ENCODE results near the gene YTHDF1.

YTHDF1 gene

DNA sequence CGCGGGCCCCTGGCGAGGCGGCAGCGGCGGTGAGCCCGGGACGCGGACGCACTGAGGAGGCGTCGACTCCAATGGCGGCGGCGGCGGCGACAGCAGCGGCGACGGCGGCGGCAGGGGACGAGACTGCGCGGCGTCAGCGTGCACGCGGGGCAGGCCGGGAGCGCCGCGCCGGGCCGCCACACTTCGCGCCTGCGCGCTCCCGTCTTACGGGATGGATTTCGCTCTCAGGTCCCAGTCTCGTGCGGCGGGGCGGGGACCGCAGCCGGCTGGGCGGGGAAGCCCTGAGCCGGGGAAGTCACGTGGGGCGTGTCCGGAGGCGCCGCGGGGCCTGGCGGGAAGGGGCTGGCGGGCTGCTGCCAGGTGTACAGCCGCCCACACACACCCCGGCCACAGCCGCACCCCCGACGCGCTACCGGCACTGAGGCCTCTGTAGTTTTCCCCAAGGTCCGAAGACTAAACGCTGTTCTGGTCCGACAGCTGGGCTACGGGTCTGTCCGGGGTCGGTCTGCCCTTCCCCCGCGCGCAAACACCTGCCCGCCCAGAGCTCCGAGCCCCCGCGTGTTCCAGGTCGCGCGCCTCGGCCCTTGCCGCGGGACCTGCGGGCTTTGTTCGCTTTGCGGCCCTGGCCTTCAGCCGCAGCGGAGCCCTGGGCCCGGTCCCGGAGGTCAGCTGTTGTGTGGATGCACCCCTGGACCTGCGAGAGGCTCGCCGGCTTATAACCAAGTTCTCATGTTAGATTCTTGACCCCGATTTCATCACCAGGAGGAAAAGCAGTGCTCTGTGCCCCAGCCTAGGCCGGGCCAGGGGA lies at the start of gene YTHDF1:
TSS of gene YTHDF1 (minus strand) at position 91 of the 808 bp plus-strand sequence. CDS start 239 bp downstream, outside the sequence.
- peaks cover 0 to 3% of the 10 kb centered on the region in 2 donors for H3K27me3 ChIP-seq (ENCODE audit: control insufficient read depth in 2 of 2, insufficient read depth in 2 of 2, low read length in 2 of 2)
- peak within 1 kb of the TSS; percentile 83 for H3K4me3 ChIP-seq (ENCODE audit: low read length in 2 of 2)
- H3K4me1 ChIP-seq (ENCODE audit: control insufficient read depth in 2 of 2, insufficient read depth in 2 of 2, low read length in 2 of 2) = peaks cover 13% of the 10 kb centered on the region in 2 donors
- peak within 1 kb of the TSS; percentile 73 to 85 for H3K27ac ChIP-seq (ENCODE audit: low read depth in 2 of 2, low read length in 2 of 2)
- H3K9me3 ChIP-seq (ENCODE audit: control insufficient read depth in 2 of 2, low read length in 2 of 2) = no peaks in the 10 kb centered on the region
- peaks cover 13 to 31% of the 10 kb centered on the region in 2 donors for H3K36me3 ChIP-seq (ENCODE audit: control insufficient read depth in 2 of 2, insufficient read depth in 2 of 2, low read length in 2 of 2)
- peak within 1 kb of the TSS; percentile 84 for H3K9ac ChIP-seq (ENCODE audit: low read depth in 1 of 2, low read length in 2 of 2)

DNA sequence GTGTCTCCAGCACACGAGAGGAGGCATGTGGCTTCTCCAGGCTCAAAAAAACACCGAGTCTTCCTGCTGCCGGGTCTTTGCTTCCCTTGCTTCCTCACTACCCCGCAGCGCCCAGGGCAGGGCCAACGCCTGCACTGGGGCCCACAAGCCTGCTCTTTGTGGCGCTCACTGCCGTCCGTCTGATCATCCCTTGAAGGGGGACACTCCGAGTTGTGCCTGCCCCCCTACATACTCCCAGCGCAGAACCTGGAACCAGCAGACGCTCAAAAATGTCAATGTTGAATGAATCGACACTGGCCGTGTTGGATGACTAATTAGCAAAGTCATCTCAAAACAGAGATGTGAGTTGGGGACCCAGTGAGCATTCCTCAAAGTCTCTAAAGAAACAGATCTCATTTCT lies 48.6 kb upstream of the YTHDF1 start:
- Histone ChIP-seq H3K4me3 (ENCODE audit: low read length in 2 of 2) (no peak overlapping the region), H3K4me1 (ENCODE audit: control insufficient read depth in 2 of 2, insufficient read depth in 2 of 2, low read length in 2 of 2) (no peaks in the 10 kb centered on the region), H3K9ac (ENCODE audit: low read depth in 1 of 2, low read length in 2 of 2) (no peak overlapping the region), H3K9me3 (ENCODE audit: control insufficient read depth in 2 of 2, low read length in 2 of 2) (no peaks in the 10 kb centered on the region), H3K36me3 (ENCODE audit: control insufficient read depth in 2 of 2, insufficient read depth in 2 of 2, low read length in 2 of 2) (no peaks in the 10 kb centered on the region), H3K27me3 (ENCODE audit: control insufficient read depth in 2 of 2, insufficient read depth in 2 of 2, low read length in 2 of 2) (peaks cover 0 to 9% of the 10 kb centered on the region in 2 donors), H3K27ac (ENCODE audit: low read depth in 2 of 2, low read length in 2 of 2) (no peak overlapping the region)

DNA sequence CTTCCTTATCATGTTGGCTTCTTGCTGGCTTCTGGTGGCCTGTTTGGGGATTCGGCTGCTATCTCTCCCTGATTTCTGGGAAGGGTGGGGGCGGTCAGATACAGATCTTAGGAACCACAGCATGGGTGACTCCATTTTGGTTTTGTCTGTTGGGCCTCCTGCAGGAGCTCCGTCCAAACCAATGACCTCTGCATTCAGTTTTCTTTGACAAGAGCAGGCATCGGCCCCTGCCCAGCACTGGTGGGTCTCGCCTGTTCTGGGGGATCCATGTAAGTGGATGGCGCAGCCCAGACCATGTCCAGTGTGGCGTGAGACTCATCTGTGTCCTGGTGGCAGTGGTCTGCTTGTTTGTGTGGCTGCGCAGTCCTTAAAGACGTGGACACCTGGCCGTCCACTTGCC lies 48.1 kb upstream of the YTHDF1 start:
- no peaks in the 10 kb centered on the region for H3K36me3 ChIP-seq (ENCODE audit: control insufficient read depth in 2 of 2, insufficient read depth in 2 of 2, low read length in 2 of 2)
- H3K9me3 ChIP-seq (ENCODE audit: control insufficient read depth in 2 of 2, low read length in 2 of 2) = no peaks in the 10 kb centered on the region
- H3K27me3 ChIP-seq (ENCODE audit: control insufficient read depth in 2 of 2, insufficient read depth in 2 of 2, low read length in 2 of 2) = peaks cover 0 to 9% of the 10 kb centered on the region in 2 donors
- no peak overlapping the region for H3K9ac ChIP-seq (ENCODE audit: low read depth in 1 of 2, low read length in 2 of 2)
- H3K4me3 ChIP-seq (ENCODE audit: low read length in 2 of 2) = no peak overlapping the region
- H3K27ac ChIP-seq (ENCODE audit: low read depth in 2 of 2, low read length in 2 of 2) = no peak overlapping the region
- no peaks in the 10 kb centered on the region for H3K4me1 ChIP-seq (ENCODE audit: control insufficient read depth in 2 of 2, insufficient read depth in 2 of 2, low read length in 2 of 2)

DNA sequence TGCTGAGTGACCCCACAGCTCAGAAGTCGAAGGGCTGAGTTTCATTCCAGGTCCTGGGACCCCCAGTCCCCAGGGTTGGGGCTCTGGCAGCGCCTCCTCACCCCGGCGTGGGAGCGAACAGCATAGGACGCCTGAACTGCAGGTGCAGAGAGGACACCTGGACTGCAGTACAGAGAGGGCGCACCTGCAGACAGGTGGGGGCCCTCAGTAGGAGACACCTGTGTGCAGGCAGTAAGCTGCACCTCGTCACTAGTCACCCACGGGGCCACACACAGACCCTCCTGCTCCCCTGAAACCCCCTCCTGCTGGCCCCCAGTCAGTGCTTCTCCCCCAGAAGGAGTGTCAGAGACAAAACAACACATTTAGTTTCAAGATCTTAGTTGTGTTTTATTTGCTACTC lies 46.9 kb upstream of the YTHDF1 start:
- Histone ChIP-seq H3K4me1 (ENCODE audit: control insufficient read depth in 2 of 2, insufficient read depth in 2 of 2, low read length in 2 of 2) (no peaks in the 10 kb centered on the region), H3K9me3 (ENCODE audit: control insufficient read depth in 2 of 2, low read length in 2 of 2) (no peaks in the 10 kb centered on the region), H3K27me3 (ENCODE audit: control insufficient read depth in 2 of 2, insufficient read depth in 2 of 2, low read length in 2 of 2) (peaks cover under 1 to 7% of the 10 kb centered on the region in 2 donors), H3K4me3 (ENCODE audit: low read length in 2 of 2) (no peak overlapping the region), H3K9ac (ENCODE audit: low read depth in 1 of 2, low read length in 2 of 2) (no peak overlapping the region), H3K36me3 (ENCODE audit: control insufficient read depth in 2 of 2, insufficient read depth in 2 of 2, low read length in 2 of 2) (no peaks in the 10 kb centered on the region), H3K27ac (ENCODE audit: low read depth in 2 of 2, low read length in 2 of 2) (no peak overlapping the region)

DNA sequence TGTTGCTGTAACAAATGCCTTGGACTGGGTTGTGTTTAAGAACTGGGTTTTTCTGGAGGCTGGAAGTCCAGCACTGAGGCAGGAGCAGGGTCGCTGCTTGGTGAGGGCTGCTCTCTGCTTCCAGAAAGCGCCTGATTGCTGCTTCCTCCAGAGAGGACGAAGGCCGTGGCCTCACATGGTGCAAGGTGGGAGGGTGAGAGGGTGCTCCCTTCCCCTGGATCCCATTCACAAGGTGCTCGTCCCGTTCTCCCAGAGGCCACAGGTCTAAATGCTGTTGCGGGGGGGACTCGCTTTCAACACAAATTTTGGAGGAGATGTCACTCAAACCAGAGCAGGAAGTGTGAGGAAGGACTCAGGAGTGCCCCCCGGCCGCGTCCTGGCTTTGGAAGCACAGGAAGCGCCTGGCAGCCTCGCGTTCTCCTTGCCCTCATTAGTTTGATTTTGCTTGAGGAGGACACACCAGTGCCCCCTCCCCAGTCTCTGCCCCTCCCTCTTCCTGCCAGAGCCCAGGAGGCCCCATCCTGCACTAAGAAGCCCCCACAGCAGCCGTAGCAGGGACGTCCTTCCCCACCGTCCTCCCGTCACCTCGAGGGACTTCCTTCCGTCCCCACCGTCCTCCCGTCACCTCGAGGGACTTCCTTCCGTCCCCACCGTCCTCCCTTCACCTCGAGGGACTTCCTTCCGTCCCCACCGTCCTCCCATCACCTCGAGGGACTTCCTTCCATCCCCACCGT lies 46.0 kb upstream of the YTHDF1 start:
- Histone ChIP-seq H3K9me3 (ENCODE audit: control insufficient read depth in 2 of 2, low read length in 2 of 2) (no peaks in the 10 kb centered on the region), H3K36me3 (ENCODE audit: control insufficient read depth in 2 of 2, insufficient read depth in 2 of 2, low read length in 2 of 2) (no peaks in the 10 kb centered on the region), H3K27ac (ENCODE audit: low read depth in 2 of 2, low read length in 2 of 2) (no peak overlapping the region), H3K27me3 (ENCODE audit: control insufficient read depth in 2 of 2, insufficient read depth in 2 of 2, low read length in 2 of 2) (peaks cover 3 to 4% of the 10 kb centered on the region in 2 donors), H3K4me1 (ENCODE audit: control insufficient read depth in 2 of 2, insufficient read depth in 2 of 2, low read length in 2 of 2) (no peaks in the 10 kb centered on the region), H3K9ac (ENCODE audit: low read depth in 1 of 2, low read length in 2 of 2) (no peak overlapping the region), H3K4me3 (ENCODE audit: low read length in 2 of 2) (no peak overlapping the region)

DNA sequence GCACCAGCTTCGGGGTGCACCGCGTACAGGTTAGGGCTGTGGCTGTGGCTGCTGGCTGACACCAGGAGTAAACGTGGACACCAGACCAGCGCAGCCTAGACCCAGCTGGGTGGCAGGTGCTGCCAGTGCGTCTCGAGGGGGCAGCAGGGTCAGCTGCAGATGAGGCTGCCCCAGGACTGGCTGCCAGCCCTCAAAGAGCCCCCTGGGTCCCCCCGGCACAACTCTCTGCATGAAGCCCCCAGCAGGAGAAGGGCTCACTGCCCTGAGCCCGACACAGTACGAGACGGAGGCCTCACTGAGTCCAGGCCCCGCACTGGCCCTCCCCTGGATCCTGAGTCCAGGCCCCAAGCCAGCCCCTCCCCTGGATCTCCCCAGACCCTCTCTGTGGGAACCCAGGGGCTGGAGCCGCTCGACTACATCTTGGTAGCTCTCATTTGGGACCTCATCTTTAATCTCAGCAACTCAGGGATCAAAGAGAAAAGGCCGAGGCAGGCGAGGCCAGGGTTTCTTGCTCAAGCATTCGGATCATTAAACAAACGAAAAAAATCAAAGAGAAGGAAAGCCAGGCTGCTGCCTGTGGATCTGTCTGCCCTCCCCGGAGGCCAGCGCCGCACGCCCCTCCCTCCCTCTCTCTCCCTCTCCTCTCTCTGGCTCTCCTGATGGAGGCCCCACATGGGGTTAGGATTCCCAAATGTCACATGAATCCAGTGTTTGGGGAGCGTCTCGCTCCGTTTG lies 45.3 kb upstream of the YTHDF1 start:
- Histone ChIP-seq H3K4me3 (ENCODE audit: low read length in 2 of 2) (no peak overlapping the region), H3K9ac (ENCODE audit: low read depth in 1 of 2, low read length in 2 of 2) (no peak overlapping the region), H3K9me3 (ENCODE audit: control insufficient read depth in 2 of 2, low read length in 2 of 2) (no peaks in the 10 kb centered on the region), H3K27ac (ENCODE audit: low read depth in 2 of 2, low read length in 2 of 2) (no peak overlapping the region), H3K27me3 (ENCODE audit: control insufficient read depth in 2 of 2, insufficient read depth in 2 of 2, low read length in 2 of 2) (peaks cover 4 to 5% of the 10 kb centered on the region in 2 donors), H3K4me1 (ENCODE audit: control insufficient read depth in 2 of 2, insufficient read depth in 2 of 2, low read length in 2 of 2) (no peaks in the 10 kb centered on the region), H3K36me3 (ENCODE audit: control insufficient read depth in 2 of 2, insufficient read depth in 2 of 2, low read length in 2 of 2) (no peaks in the 10 kb centered on the region)

DNA sequence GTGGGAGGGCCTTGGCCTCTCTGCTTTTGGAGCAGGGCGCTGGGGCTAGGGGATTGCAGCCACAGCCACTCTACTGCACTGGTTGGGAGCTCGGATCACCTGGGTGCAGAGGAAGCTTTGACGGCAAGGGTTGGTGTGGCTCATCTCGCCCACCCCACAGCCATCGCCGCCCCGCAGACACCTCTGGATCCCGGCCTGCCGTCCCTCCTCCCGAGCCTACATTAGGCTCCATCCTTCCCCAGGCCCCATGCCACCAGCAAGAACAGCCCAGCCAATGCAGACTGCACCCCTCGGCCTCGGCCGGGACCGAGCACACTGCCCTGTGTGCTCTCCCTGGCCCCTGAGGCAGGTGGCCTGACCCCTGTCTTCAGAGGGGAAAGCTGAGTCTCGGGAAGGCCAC lies 44.6 kb upstream of the YTHDF1 start:
- Histone ChIP-seq H3K27me3 (ENCODE audit: control insufficient read depth in 2 of 2, insufficient read depth in 2 of 2, low read length in 2 of 2) (peaks cover 5 to 11% of the 10 kb centered on the region in 2 donors), H3K36me3 (ENCODE audit: control insufficient read depth in 2 of 2, insufficient read depth in 2 of 2, low read length in 2 of 2) (no peaks in the 10 kb centered on the region), H3K4me1 (ENCODE audit: control insufficient read depth in 2 of 2, insufficient read depth in 2 of 2, low read length in 2 of 2) (no peaks in the 10 kb centered on the region), H3K9me3 (ENCODE audit: control insufficient read depth in 2 of 2, low read length in 2 of 2) (no peaks in the 10 kb centered on the region), H3K9ac (ENCODE audit: low read depth in 1 of 2, low read length in 2 of 2) (no peak overlapping the region), H3K4me3 (ENCODE audit: low read length in 2 of 2) (no peak overlapping the region), H3K27ac (ENCODE audit: low read depth in 2 of 2, low read length in 2 of 2) (no peak overlapping the region)

DNA sequence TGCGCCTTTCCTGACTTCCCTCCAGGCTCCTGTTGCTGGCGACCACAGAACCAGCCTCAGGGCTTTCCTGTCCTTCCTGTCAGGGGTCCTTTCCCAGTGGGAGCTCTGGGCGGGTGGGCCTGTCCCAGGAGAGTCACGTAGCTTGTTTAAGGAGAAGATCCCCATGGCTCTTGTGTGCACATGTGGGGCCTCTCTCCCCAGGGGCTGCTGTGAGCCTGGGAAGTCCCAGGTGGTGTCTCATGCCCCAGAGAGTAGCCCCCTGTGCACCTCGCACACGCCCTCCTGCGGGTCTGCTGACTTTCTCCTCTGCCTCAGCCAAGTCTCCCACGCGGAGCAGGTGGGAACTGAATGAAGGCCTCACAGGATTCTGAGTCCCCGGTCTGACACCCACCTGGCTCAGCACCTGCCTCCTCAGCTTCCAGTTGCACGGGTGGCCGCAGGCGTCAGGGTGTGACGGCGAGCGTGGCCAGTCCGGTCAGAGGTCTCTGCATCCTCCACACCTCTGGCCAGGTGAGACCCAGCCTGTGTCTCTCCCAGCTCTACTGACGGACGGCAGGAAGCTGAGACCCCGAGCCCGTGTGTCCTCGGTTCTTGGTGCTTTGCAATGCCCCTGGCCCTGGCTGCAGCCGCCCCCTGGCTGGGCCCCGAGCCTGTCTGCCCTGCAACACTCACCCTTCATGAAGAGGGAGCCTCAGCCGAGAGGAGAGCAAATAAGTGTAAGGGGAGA lies 44.0 kb upstream of the YTHDF1 start:
- Histone ChIP-seq H3K4me3 (ENCODE audit: low read length in 2 of 2) (no peak overlapping the region), H3K27me3 (ENCODE audit: control insufficient read depth in 2 of 2, insufficient read depth in 2 of 2, low read length in 2 of 2) (peaks cover 11 to 18% of the 10 kb centered on the region in 2 donors), H3K9ac (ENCODE audit: low read depth in 1 of 2, low read length in 2 of 2) (no peak overlapping the region), H3K4me1 (ENCODE audit: control insufficient read depth in 2 of 2, insufficient read depth in 2 of 2, low read length in 2 of 2) (no peaks in the 10 kb centered on the region), H3K36me3 (ENCODE audit: control insufficient read depth in 2 of 2, insufficient read depth in 2 of 2, low read length in 2 of 2) (no peaks in the 10 kb centered on the region), H3K9me3 (ENCODE audit: control insufficient read depth in 2 of 2, low read length in 2 of 2) (no peaks in the 10 kb centered on the region), H3K27ac (ENCODE audit: low read depth in 2 of 2, low read length in 2 of 2) (no peak overlapping the region)

DNA sequence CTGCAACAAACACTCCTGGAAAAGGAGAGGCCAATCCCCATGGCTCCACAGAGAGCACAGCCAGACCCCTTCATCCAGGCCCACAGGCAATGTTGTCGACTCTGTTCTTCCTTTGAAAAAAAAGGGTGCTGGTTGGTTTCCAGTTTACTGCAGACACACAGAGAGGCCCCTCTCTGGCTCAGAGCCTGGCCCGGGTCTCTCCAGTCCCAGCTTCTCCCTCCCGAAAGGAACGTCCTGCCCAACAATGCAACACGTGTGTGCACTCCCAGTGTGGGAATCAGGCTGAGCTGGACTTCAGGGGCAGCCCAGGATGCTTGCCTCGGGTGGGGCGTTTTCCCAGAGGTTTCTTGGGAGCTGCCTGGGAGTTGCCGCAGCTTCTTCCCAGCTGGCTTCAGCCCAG lies 42.9 kb upstream of the YTHDF1 start:
- Histone ChIP-seq H3K36me3 (ENCODE audit: control insufficient read depth in 2 of 2, insufficient read depth in 2 of 2, low read length in 2 of 2) (no peaks in the 10 kb centered on the region), H3K4me3 (ENCODE audit: low read length in 2 of 2) (no peak overlapping the region), H3K9me3 (ENCODE audit: control insufficient read depth in 2 of 2, low read length in 2 of 2) (no peaks in the 10 kb centered on the region), H3K27ac (ENCODE audit: low read depth in 2 of 2, low read length in 2 of 2) (no peak overlapping the region), H3K27me3 (ENCODE audit: control insufficient read depth in 2 of 2, insufficient read depth in 2 of 2, low read length in 2 of 2) (peaks cover 14 to 18% of the 10 kb centered on the region in 2 donors), H3K4me1 (ENCODE audit: control insufficient read depth in 2 of 2, insufficient read depth in 2 of 2, low read length in 2 of 2) (no peaks in the 10 kb centered on the region), H3K9ac (ENCODE audit: low read depth in 1 of 2, low read length in 2 of 2) (no peak overlapping the region)

All from mucosa of rectum (tissue), 2 donors.